KMS-11 (cell line): ENCODE data around the gene PCBD2.

Source experiments
- H2AFZ ChIP-seq: fragments of 200-600 bp; sonication (generic); 2 replicates; pipeline ENCODE4 v1.6.1; 2016; ENCODE audit warnings: antibody characterized with exemption, mixed run types, low read depth
- H3K27ac ChIP-seq: fragments of 200-600 bp; sonication (generic); 2 replicates; pipeline ENCODE4 v1.6.1; 2016; ENCODE audit warnings: mild to moderate bottlenecking, mixed run types
- H3K27me3 ChIP-seq: fragments of 200-600 bp; sonication (generic); 2 replicates; pipeline ENCODE4 v1.6.1; 2017; ENCODE audit warnings: mild to moderate bottlenecking, low read depth, mixed run types, moderate library complexity; ENCODE audit not compliant: insufficient read depth
- H3K36me3 ChIP-seq: fragments of 200-600 bp; sonication (generic); 2 replicates; pipeline ENCODE4 v1.6.1; 2017; ENCODE audit warnings: mild to moderate bottlenecking, mixed run types; ENCODE audit not compliant: insufficient read depth
- H3K4me1 ChIP-seq: fragments of 200-600 bp; sonication (generic); 2 replicates; pipeline ENCODE4 v1.6.1; 2016; ENCODE audit warnings: mild to moderate bottlenecking, low read depth, mixed run types; ENCODE audit not compliant: poor library complexity, severe bottlenecking
- H3K4me2 ChIP-seq: fragments of 200-600 bp; sonication (generic); 2 replicates; pipeline ENCODE4 v1.7.0; 2016; ENCODE audit warnings: mild to moderate bottlenecking, mixed run types
- H3K4me3 ChIP-seq: fragments of 200-600 bp; sonication (generic); IDR thresholded peaks from 2 replicates; pipeline ENCODE4 v1.6.1; 2017; ENCODE audit warnings: low read depth, low read length, mixed read lengths; ENCODE audit not compliant: insufficient read depth
- H3K79me2 ChIP-seq: fragments of 200-600 bp; sonication (generic); 2 replicates; pipeline ENCODE4 v1.6.1; 2016; ENCODE audit warnings: low read depth, mixed run types; ENCODE audit not compliant: insufficient read depth
- H3K9ac ChIP-seq: fragments of 200-600 bp; sonication (generic); 2 replicates; pipeline ENCODE4 v1.6.1; 2016; ENCODE audit warnings: mild to moderate bottlenecking, mixed run types
- H4K20me1 ChIP-seq: fragments of 200-600 bp; sonication (generic); 2 replicates; pipeline ENCODE4 v1.6.1; 2016; ENCODE audit warnings: mild to moderate bottlenecking, mixed run types; ENCODE audit not compliant: insufficient read depth
- CTCF ChIP-seq: fragments of 200-600 bp; sonication (generic); conservative IDR thresholded peaks from 2 replicates; pipeline ENCODE4 v1.6.1; 2017; ENCODE audit warnings: low read depth, mild to moderate bottlenecking, antibody characterized with exemption, low read length, moderate library complexity, mixed read lengths

PCBD2 gene

GRCh38 chr5:134969166-134969565, 64.2 kb downstream of the PCBD2 start:
- H3K4me3 ChIP-seq: no peak overlapping the region
- H3K27ac ChIP-seq: no peak overlapping the region
- TF ChIP-seq CTCF: no peak
- H3K4me1 ChIP-seq: no peaks in the 10 kb centered on the region
- no peak overlapping the region for H3K9ac ChIP-seq
- no peaks in the 10 kb centered on the region for H3K27me3 ChIP-seq
- no peaks in the 10 kb centered on the region for H4K20me1 ChIP-seq
- no peak overlapping the region for H3K4me2 ChIP-seq
- H3K79me2 ChIP-seq: no peaks in the 10 kb centered on the region
- H2AFZ ChIP-seq: no peak overlapping the region
- H3K36me3 ChIP-seq: no peaks in the 10 kb centered on the region

GRCh38 chr5:134975078-134975715, 70.3 kb downstream of the PCBD2 start:
- Histone ChIP-seq H3K4me1 (no peaks in the 10 kb centered on the region), H3K4me2 (no peak overlapping the region), H4K20me1 (no peaks in the 10 kb centered on the region), H2AFZ (no peak overlapping the region), H3K36me3 (no peaks in the 10 kb centered on the region), H3K27me3 (no peaks in the 10 kb centered on the region), H3K4me3 (no peak overlapping the region), H3K27ac (no peak overlapping the region), H3K79me2 (no peaks in the 10 kb centered on the region), H3K9ac (no peak overlapping the region)
- TF ChIP-seq CTCF: no peak

- no peaks in the 10 kb centered on the region for H3K79me2 ChIP-seq
- no peaks in the 10 kb centered on the region for H3K36me3 ChIP-seq
- H3K4me1 ChIP-seq: no peaks in the 10 kb centered on the region
- no peak overlapping the region for H3K4me2 ChIP-seq
- TF ChIP-seq CTCF: no peak
- H3K4me3 ChIP-seq: no peak overlapping the region
- H2AFZ ChIP-seq: no peak overlapping the region
- no peaks in the 10 kb centered on the region for H3K27me3 ChIP-seq
- H3K9ac ChIP-seq: no peak overlapping the region
- H4K20me1 ChIP-seq: no peaks in the 10 kb centered on the region
- H3K27ac ChIP-seq: no peak overlapping the region
These were observed 70.9 kb downstream of the PCBD2 start for GRCh38 chr5:134975843-134976242.

GRCh38 chr5:134976841-134977240, 71.9 kb downstream of the PCBD2 start:
- H3K36me3 ChIP-seq: no peaks in the 10 kb centered on the region
- H3K79me2 ChIP-seq: no peaks in the 10 kb centered on the region
- H2AFZ ChIP-seq: no peak overlapping the region
- H3K27me3 ChIP-seq: no peaks in the 10 kb centered on the region
- no peak overlapping the region for H3K4me3 ChIP-seq
- no peak for TF ChIP-seq CTCF
- no peaks in the 10 kb centered on the region for H3K4me1 ChIP-seq
- H3K27ac ChIP-seq: no peak overlapping the region
- H3K4me2 ChIP-seq: no peak overlapping the region
- no peak overlapping the region for H3K9ac ChIP-seq
- no peaks in the 10 kb centered on the region for H4K20me1 ChIP-seq
